Measurements from ENCODE around the gene FSTL5. TPM values are rescaled to one million over a fixed set of nuclear protein-coding genes. Genes with fewer than 3 reads are reported as not detected.

Gene FSTL5
- total and polyA plus RNA-seq, 9 of the 15 experiments (the other 6 are each of a cell fraction or from before 2014, with no cell fraction given): 0.09 to 3.1 (median 0.50) TPM; not detected in 1

DNA sequence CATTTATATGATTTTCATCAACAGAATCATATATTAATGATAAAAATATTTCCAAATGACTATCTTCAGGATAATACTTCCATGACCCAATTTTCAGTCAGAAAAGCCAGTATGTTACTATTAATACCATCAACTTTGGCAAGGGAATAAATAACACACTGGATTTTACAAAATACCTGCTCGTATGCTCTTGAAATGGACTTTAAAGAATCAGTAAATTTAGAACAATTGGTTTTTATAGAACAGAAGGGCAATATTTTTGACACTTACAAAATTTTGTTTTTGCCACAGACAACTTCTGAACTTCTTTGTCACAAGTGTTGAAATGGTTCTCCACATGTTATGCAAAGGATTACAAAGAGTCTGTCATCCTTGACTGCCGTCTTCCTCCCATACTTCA lies 700.4 kb downstream of the FSTL5 start:
- POLR2A ChIA-PET: no interaction called here
- Histone ChIP-seq H3K27me3 (ENCODE audit: control insufficient read depth in 2 of 2, insufficient read depth in 2 of 2, low read length in 2 of 2) (no peaks in the 10 kb centered on the region), H3K4me3 (no peak overlapping the region), H3K9ac (ENCODE audit: insufficient read depth in 1 of 2, low read depth in 2 of 2, low read length in 2 of 2) (no peak overlapping the region), H3K9me1 (ENCODE audit: control insufficient read depth, insufficient read depth, low read length) (no peaks in the 10 kb centered on the region), H3K79me2 (ENCODE audit: control insufficient read depth, insufficient read depth, low read length) (no peaks in the 10 kb centered on the region), H3K9me3 (replicated peaks; ENCODE audit: control insufficient read depth, insufficient read depth, low read depth, low read length) (no peaks in the 10 kb centered on the region), H2AFZ (ENCODE audit: low read depth, low read length) (no peak overlapping the region), H3K27ac (ENCODE audit: extremely low read depth, low read depth, low read length) (no peak overlapping the region), H3K36me3 (ENCODE audit: control insufficient read depth, insufficient read depth, low read length) (no peaks in the 10 kb centered on the region), H3K4me1 (replicated peaks in 1 of 2; ENCODE audit: control insufficient read depth in 2 of 2, insufficient read depth in 2 of 2, low read length in 2 of 2) (no peaks in the 10 kb centered on the region), H3K4me2 (ENCODE audit: insufficient read depth, low read length) (no peak overlapping the region), H4K20me1 (replicated peaks; ENCODE audit: control insufficient read depth, insufficient read depth, low read length) (no peaks in the 10 kb centered on the region)
- DNase-seq (ENCODE audit: extremely low read depth in 1 of 4, low spot score in 3 of 4): no peak
- TF ChIP-seq, protein P1, sequence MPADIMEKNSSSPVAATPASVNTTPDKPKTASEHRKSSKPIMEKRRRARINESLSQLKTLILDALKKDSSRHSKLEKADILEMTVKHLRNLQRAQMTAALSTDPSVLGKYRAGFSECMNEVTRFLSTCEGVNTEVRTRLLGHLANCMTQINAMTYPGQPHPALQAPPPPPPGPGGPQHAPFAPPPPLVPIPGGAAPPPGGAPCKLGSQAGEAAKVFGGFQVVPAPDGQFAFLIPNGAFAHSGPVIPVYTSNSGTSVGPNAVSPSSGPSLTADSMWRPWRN (IDR thresholded peaks at IDR 0.05; ENCODE audit: low read depth): no peak
- TF ChIP-seq PRPF4 (IDR thresholded peaks at IDR 0.05; ENCODE audit: insufficient read depth, low read depth, low read length, poor library complexity, severe bottlenecking): no peak
- TF ChIP-seq ZNF780A (CRISPR knock-in tag; IDR thresholded peaks at IDR 0.05): no peak
- TF ChIP-seq ASH1L (IDR thresholded peaks at IDR 0.05; ENCODE audit: borderline replicate concordance, low read depth, partially characterized antibody): no peak
- TF ChIP-seq DNMT1 (IDR thresholded peaks at IDR 0.05): no peak
- TF ChIP-seq HMG20B (CRISPR knock-in tag; IDR thresholded peaks at IDR 0.05): no peak
- no peak for TF ChIP-seq ZNF408 (CRISPR knock-in tag; IDR thresholded peaks at IDR 0.05; ENCODE audit: low read depth)
- 6% methylated on average over 2 of the region's 2 CpGs for WGBS (ENCODE audit: insufficient coverage, low coverage, missing lambda C conversion rate)
- BruUV-seq (replicated peaks): no TSS peak
- in situ Hi-C loops (cut with MboI) (no loop called here), intact Hi-C loops (cut with micrococcal nuclease) (no loop called here)
- no peak for FAIRE-seq
- ATAC-seq: no peak
- CTCF ChIA-PET (ENCODE audit: low intra/inter-chr PET ratio): no interaction called here
